T-helper 22 cell (primary cell): ENCODE results near the gene MIPOL1.
"Not testable (repeated sequence)": the region's sequence is repeated elsewhere in the genome, so short reads cannot be mapped to it uniquely, and the experiment has no call there.

ENCODE experiments used
- DNase-seq: peaks from one replicate; pipeline ENCODE4 v3.0.0-alpha.2; 2020; ENCODE audit warnings: low read depth

MIPOL1 gene

DNA sequence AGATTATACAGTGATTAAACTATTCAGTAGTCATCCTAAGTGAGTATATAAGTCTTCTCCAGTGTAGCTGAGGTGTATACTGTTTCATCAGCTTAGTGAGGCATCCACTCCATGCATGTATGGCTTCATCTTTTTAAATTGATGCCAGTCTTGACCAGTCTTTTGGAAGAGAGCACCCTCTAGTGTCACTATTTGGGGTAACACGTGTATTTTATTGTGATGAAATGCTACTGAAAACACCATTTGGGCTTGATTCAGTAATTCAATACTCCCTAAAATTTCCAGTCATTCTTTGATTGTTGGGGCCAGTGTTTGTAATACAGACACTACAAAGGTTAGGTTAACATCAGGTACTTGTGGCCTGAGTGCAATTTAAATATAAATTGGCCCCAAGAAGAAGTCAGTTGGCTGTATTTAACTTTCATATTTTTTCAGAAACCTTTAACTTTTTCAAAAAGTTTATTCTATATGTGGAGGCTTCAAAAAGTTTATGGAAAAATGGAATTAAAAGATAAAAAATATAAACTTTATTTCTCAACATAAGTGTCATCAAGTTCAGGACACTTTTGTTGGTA, 35.3 kb downstream of the MIPOL1 start:
- no peak for DNase-seq

DNA sequence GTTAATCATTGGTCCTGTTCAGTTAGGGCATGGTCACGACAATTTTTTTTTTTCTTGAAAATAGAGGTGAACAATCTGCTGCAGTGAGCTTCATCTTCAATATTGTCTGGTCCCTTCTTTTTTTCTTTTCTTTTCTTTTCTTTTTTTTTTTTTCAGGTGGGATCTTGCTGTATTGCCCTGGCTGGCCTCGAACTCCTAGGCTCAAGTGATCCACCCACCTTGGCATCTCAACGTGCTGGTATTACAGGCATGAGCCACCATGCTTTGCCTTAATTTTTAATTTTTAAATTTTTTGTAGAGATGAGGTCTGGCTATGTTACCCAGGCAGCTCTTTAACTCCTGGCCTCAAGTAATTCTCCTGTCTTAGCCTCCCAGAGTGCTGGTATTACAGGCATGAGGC, 36.5 kb downstream of the MIPOL1 start:
- no peak for DNase-seq

GRCh38 chr14:37236044-37236443, 38.3 kb downstream of the MIPOL1 start:
- DNase-seq = not testable (repeated sequence)

- no peak for DNase-seq
These were observed 39.4 kb downstream of the MIPOL1 start for GRCh38 chr14:37237094-37237493.

- no peak for DNase-seq
These were observed 40.0 kb downstream of the MIPOL1 start for GRCh38 chr14:37237735-37238200.

GRCh38 chr14:37241198-37241597, 43.5 kb downstream of the MIPOL1 start:
- DNase-seq = no peak

DNA sequence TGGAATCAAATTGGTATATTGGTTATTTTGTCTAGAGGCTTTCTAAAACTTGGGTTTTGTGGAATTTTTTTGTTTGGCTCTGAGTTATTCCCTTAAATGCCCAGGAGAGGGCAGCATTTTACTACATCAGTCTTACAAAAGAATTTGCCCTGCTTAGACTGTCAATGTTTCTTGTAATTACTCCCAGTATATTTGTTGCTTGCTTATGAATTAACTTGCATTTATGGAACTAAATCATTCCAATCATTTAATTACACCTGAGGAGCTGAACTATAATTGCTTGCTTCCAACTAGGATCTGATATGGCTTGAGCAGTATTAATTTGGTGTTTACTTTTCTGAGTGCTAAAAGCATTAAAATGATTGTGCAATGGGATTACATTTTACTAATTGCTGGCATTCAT, 48.7 kb downstream of the MIPOL1 start:
- no peak for DNase-seq

- DNase-seq = no peak
These were observed 50.2 kb downstream of the MIPOL1 start for GRCh38 chr14:37247791-37248461.

DNA sequence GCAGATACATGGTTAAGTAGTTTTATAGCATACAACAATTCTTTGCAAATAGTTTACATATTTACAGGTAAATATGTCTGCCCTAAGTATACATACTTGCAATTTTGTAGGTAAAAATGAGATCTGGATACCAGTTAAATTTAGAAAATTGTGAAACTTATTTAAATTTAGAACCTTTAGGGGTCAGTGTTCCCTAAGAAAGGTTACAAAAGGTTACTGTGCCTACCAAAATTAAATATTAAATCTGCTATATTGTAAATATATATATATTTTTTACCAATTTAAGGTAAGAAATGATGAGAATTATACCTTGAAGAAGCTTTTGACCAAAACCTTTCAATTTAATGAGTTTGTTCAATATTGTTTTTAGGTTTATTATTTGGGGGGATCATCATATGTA, 54.0 kb downstream of the MIPOL1 start:
- no peak for DNase-seq

GRCh38 chr14:37252434-37252833, 54.7 kb downstream of the MIPOL1 start:
- DNase-seq = no peak

DNA sequence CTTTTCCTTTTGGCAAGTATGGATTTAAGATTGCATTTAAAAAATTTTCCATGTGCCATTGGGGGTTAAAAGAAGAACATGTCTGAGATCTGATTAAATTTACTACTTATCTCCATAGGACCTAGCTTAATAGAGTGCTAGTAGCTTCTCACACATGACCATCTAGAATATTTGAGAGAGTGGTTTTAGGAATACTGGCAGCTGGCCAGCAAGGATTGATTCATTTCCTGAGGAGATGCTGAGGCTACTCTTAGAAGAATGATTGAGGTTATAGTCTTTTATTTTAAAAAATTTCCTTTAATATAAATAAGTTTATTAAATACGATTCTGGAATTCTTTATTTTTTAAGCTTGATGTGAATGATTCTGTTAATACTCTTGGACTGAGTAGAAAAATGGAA, 56.2 kb downstream of the MIPOL1 start:
- no peak for DNase-seq

DNA sequence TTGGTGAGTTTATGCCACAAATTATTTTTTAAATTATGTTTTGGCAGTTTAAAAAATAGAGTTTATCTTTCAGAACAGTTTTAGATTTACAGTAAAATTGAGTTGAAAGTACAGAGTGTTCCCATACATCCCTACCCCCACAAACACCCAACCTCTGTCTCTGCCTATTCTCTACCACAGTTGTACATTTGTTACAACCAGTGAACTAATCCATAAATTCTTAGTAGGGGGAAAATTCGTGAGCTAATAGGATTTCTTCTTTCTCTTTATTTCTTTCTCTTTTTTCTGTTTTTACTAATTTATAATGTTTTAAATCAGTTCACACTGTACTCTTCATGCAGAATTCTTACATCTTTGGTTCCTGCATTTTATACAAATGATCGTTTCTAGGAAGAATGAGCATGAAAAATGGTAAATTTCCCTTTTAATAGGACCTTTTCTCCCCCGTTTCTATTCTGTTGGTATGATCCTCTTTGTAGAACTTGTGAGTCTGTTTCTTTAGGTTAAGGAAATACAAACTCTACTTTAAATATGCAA, 56.7 kb downstream of the MIPOL1 start:
- no peak for DNase-seq

GRCh38 chr14:37257501-37258070, 59.8 kb downstream of the MIPOL1 start:
- DNase-seq = no peak

- no peak for DNase-seq
These were observed 64.9 kb downstream of the MIPOL1 start for GRCh38 chr14:37262649-37263048.

DNA sequence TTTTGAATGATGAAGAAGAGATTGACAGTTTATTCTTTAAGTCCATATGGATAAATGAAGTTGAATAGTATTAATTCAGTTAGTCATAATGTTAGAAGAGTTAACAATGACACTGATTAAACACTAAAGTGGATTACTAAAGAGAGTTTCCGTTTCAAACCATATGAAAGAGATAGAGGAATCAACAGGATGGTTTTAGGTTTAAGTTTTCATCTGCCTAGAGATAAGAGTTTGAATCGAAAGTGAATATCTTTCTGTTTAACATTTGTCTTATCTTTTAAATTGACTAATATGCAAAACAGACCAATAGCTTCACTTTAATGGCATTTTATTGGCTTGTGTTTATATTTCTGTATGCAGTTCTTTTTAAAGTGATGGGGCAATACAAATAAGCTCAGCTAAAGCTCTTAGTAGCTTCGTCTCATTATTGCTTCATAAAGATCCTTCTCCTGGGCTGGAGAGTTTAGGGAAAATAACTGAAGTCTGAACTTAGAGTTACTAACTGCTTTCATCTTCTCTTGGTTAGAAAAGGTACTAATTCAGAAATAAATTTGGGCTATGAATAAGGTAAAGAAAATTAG, 66.0 kb downstream of the MIPOL1 start:
- no peak for DNase-seq

DNA sequence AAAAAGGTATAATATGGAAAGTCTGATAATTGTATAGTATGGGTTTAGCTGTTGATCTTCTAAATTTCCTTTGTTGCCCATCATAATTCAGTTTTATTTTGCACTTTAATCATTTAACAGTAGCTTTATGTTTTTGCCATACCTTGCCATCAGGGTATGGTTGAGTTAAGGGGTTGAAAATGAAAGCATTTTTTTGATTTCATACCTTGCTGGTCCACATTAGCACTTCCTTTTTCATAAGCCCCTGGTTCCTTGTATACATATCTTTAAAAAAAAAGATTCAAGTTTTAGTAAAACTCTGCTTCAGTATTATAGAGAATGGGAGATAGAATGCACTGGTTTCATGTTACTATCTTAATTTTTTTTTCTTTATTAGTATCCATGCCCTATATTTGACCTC, 71.1 kb downstream of the MIPOL1 start:
- no peak for DNase-seq

- DNase-seq = no peak
These were observed 72.9 kb downstream of the MIPOL1 start for GRCh38 chr14:37270629-37271028.

DNA sequence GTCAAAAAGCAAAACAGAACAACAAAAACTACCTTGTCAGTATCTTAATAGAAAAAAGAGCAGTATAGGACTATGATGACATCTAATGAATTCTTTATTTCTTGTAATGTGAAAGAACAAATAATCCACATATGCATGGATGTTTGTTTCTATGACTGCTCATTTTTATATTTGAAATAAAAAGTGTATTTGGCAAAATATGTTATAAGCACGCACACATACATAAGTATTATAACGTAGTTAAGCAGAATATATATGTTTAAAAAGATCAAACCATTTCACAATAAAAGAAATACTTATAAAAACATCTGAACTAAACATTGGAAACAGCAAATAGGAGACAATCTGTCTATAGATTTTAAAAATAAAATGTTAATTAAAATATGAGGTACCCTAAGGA, 74.8 kb downstream of the MIPOL1 start:
- DNase-seq = no peak

DNA sequence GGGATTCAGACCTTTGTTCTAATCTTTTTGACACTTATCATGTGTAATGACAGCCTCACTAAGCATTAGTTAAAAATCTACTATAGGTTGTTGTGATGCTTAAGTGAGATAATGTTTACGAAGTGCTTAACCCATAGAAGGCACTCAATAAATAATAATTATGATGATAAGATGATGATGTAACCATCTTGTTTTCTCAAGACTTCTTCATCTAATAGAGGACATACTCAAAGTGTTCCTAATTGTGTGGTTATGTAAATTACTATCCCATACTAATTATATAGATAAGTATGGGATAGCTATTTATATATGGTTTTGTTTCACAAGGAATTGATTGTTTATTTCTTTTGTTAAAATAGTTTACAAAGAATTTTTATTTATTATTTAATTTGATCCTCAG, 76.9 kb downstream of the MIPOL1 start:
- no peak for DNase-seq

DNA sequence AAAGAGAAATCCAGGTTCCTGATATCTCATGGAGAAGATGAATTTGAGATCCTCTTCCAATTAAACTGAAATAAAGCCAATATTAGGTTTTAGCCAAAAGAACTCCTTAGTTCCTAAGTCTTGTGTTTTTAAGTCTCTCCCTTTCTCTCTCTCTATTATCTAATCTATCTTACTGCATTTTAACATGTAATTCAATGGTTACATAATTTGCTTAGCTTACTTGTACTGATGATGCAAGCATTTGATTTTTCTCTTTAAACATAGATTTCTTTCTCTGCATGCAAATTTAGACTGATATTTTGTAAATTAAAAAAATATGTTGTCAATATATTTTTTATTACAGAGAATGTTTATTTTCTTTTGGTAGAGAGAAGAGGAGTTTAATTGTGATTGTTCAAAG, 78.2 kb downstream of the MIPOL1 start:
- DNase-seq = no peak

- no peak for DNase-seq
These were observed 81.2 kb downstream of the MIPOL1 start for GRCh38 chr14:37278636-37279538.

DNA sequence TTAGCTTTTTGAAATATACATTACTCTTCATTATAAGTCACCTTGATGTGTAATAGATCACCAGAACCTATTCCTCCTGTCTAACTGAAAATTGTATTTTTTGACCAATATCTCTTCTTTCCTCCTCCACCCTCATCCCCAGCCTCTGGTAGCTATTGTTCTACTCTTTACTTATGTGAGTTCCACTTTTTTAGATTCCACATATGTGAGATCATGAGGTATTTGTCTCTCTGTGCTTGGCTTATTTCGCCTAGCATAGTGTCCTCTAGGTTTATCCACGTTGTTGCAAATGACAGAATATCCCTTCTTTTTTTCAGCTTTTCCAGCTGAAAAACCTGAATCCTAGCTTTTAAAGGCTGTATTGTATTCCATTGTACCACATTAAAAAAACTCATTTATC, 82.1 kb downstream of the MIPOL1 start:
- DNase-seq = no peak
